HCT116 (cell line): ENCODE measurements around the gene SARNP. TPM values are rescaled to one million over a fixed set of nuclear protein-coding genes. Genes with fewer than 3 reads are reported as not detected.

ENCODE experiments used
- ATAC-seq: fragments of 200-7000 bp; cut with Tn5 transposase; 2 replicates; pipeline ENCODE4 v1.9.1; 2020; ENCODE audit warnings: mild to moderate bottlenecking, moderate library complexity
- BruUV-seq: library from RNA; stranded (reverse); fragments of 400-500 nt; replicated peaks from 2 replicates; lab custom pipeline; 2021; lab: Mats Ljungman, UMichigan
- CTCF ChIA-PET: fragments of 300-600 bp; sonication (Branson Sonifier 250); formaldehyde crosslinking; loops from one replicate; lab custom pipeline; 2021; ENCODE audit warnings: antibody characterized with exemption; lab: Charles Lee
- POLR2A ChIA-PET: fragments of 300-600, 350-600 bp; sonication (Branson Sonifier 250); formaldehyde crosslinking; loops from one replicate; lab custom pipeline; 2021; ENCODE audit warnings: antibody characterized with exemption; lab: Charles Lee
- RAD21 ChIA-PET, 2 experiments: fragments of 300-600 bp; sonication (Branson Sonifier 250); formaldehyde crosslinking; loops; one replicate each; lab custom pipeline; 2023; ENCODE audit warnings: low total read pairs in 2 of 2; ENCODE audit not compliant: uncharacterized antibody in 2 of 2, unreplicated experiment in 2 of 2, low non-redundant PET in 1 of 2; lab: Charles Lee
- DNase-seq: peaks from one replicate; pipeline ENCODE4 v3.0.0-alpha.2; 2010; ENCODE audit warnings: low read depth, low spot score
- H2AFZ ChIP-seq: fragments of 200-600 bp; shearing (Covaris generic), sonication (generic); 2 replicates; pipeline ENCODE4 v1.6.1; 2017; ENCODE audit warnings: low read depth, mixed run types, mixed read lengths, antibody characterized with exemption, low read length; ENCODE audit not compliant: poor library complexity, severe bottlenecking
- H3K27ac ChIP-seq: 2 replicates; pipeline ENCODE4 v1.5.1; 2012; ENCODE audit warnings: low read depth, low read length
- H3K27me3 ChIP-seq: fragments of 200-600 bp; sonication (generic); 2 replicates; pipeline ENCODE4 v1.6.1; 2016; ENCODE audit warnings: mixed run types, low read length, mixed read lengths; ENCODE audit not compliant: insufficient read depth
- H3K36me3 ChIP-seq, 2 experiments: fragments of 200-500 bp in 1 of 2; fragments of 200-600 bp in 1 of 2; sonication (Bioruptor generic) in 1 of 2; sonication (generic) in 1 of 2; 2 replicates each; pipeline versions ENCODE4 v1.5.1 to v1.6.1; 2014 to 2016; ENCODE audit warnings: low read length in 2 of 2, inconsistent platforms in 1 of 2, mixed read lengths in 1 of 2, mixed run types in 1 of 2; ENCODE audit not compliant: insufficient read depth in 2 of 2, control insufficient read depth in 1 of 2
- H3K4me1 ChIP-seq, 2 experiments: fragments of 200-600 bp in 1 of 2; sonication (generic) in 1 of 2; 2 replicates each; pipeline versions ENCODE4 v1.5.1 to v1.6.1; 2012 to 2017; ENCODE audit warnings: low read length in 2 of 2, inconsistent platforms in 1 of 2, mild to moderate bottlenecking in 1 of 2, mixed read lengths in 1 of 2, mixed run types in 1 of 2, moderate library complexity in 1 of 2; ENCODE audit not compliant: insufficient read depth in 2 of 2, control insufficient read depth in 1 of 2
- H3K4me2 ChIP-seq: fragments of 200-600 bp; sonication (generic); 2 replicates; pipeline ENCODE4 v1.6.1; 2017; ENCODE audit warnings: mixed run types, low read length, mixed read lengths
- H3K4me3 ChIP-seq, 2 experiments: fragments of 200-600 bp in 1 of 2; sonication (generic) in 1 of 2; replicated peaks in 1 of 2; 2 replicates each; pipeline ENCODE4 v1.5.1; 2011 to 2016; ENCODE audit warnings: low read length in 2 of 2, control low read depth in 1 of 2, low read depth in 1 of 2, mild to moderate bottlenecking in 1 of 2, mixed read lengths in 1 of 2, mixed run types in 1 of 2
- H3K79me2 ChIP-seq: fragments of 200-600 bp; sonication (generic); 2 replicates; pipeline ENCODE4 v1.6.1; 2017; ENCODE audit warnings: mild to moderate bottlenecking, mixed run types, low read length, moderate library complexity, mixed read lengths; ENCODE audit not compliant: insufficient read depth
- H3K9ac ChIP-seq: fragments of 200-600 bp; sonication (generic); 2 replicates; pipeline ENCODE4 v1.6.1; 2016; ENCODE audit warnings: low read length, mixed read lengths
- H3K9me2 ChIP-seq: fragments of 200-600 bp; sonication (generic), shearing (Covaris generic); 2 replicates; pipeline ENCODE4 v1.6.1; 2017; ENCODE audit warnings: mixed run types, mild to moderate bottlenecking, moderate library complexity; ENCODE audit not compliant: insufficient read depth
- H3K9me3 ChIP-seq, 2 experiments: fragments of 200-500 bp in 1 of 2; fragments of 200-600 bp in 1 of 2; sonication (Bioruptor generic) in 1 of 2; sonication (generic) in 1 of 2; 2 replicates each; pipeline ENCODE4 v1.6.1; 2014 to 2017; ENCODE audit warnings: low read length in 2 of 2, mixed read lengths in 2 of 2, inconsistent platforms in 1 of 2, low read depth in 1 of 2, mild to moderate bottlenecking in 1 of 2, mixed run types in 1 of 2, moderate library complexity in 1 of 2; ENCODE audit not compliant: control insufficient read depth in 1 of 2, insufficient read depth in 1 of 2
- H4K20me1 ChIP-seq: fragments of 200-600 bp; sonication (generic), shearing (Covaris generic); 2 replicates; pipeline ENCODE4 v1.6.1; 2017; ENCODE audit warnings: mixed run types, mild to moderate bottlenecking, moderate library complexity; ENCODE audit not compliant: insufficient read depth
- ATF3 ChIP-seq: IDR thresholded peaks from 2 replicates; pipeline ENCODE4 v1.6.1; 2012
- CEBPB ChIP-seq: IDR thresholded peaks from 2 replicates; pipeline ENCODE4 v1.6.1; 2012; ENCODE audit warnings: low read depth
- CTCF ChIP-seq, 3 experiments: fragments of 200-600 bp in 1 of 3; sonication (generic) in 1 of 3; IDR thresholded peaks in 2 of 3; conservative IDR thresholded peaks in 1 of 3; 2 replicates each; pipeline ENCODE4 v1.5.1; 2012 to 2017; ENCODE audit warnings: low read depth in 2 of 3, low read length in 2 of 3, antibody characterized with exemption in 1 of 3, borderline replicate concordance in 1 of 3, control low read depth in 1 of 3, mild to moderate bottlenecking in 1 of 3, mixed read lengths in 1 of 3, mixed run types in 1 of 3, moderate library complexity in 1 of 3; ENCODE audit not compliant: insufficient read depth in 1 of 3
- EZH2 ChIP-seq: fragments of 200-600 bp; sonication (generic); IDR thresholded peaks from 2 replicates; pipeline ENCODE4 v1.6.1; 2017; ENCODE audit warnings: antibody characterized with exemption, mixed run types
- POLR2A ChIP-seq: IDR thresholded peaks from 2 replicates; pipeline ENCODE4 v1.7.0; 2011; ENCODE audit warnings: borderline replicate concordance; ENCODE audit not compliant: insufficient read depth, insufficient read length; ENCODE audit errors: extremely low read depth
- POLR2AphosphoS5 ChIP-seq: IDR thresholded peaks from 2 replicates; pipeline ENCODE4 v1.6.1; 2011; ENCODE audit warnings: mild to moderate bottlenecking, low read depth, low read length, moderate library complexity
- REST ChIP-seq: IDR thresholded peaks from 2 replicates; pipeline ENCODE4 v1.6.1; 2012; ENCODE audit warnings: low read depth
- TCF7L2 ChIP-seq: IDR thresholded peaks from 2 replicates; pipeline ENCODE4 v1.7.0; 2011; ENCODE audit warnings: borderline replicate concordance, inconsistent platforms; ENCODE audit not compliant: insufficient read depth, insufficient read length; ENCODE audit errors: extremely low read depth
- YY1 ChIP-seq: IDR thresholded peaks from 2 replicates; pipeline ENCODE4 v1.6.1; 2011; ENCODE audit warnings: low read length, low read depth, moderate library complexity, mild to moderate bottlenecking; ENCODE audit not compliant: insufficient replicate concordance; ENCODE audit errors: extremely low read depth
- ZBTB33 ChIP-seq: IDR thresholded peaks from 2 replicates; pipeline ENCODE4 v1.6.1; 2011; ENCODE audit warnings: mild to moderate bottlenecking, low read length, moderate library complexity; ENCODE audit not compliant: insufficient replicate concordance; ENCODE audit errors: extremely low read depth
- intact Hi-C: fragments of 100-400 bp; cut with micrococcal nuclease; formaldehyde crosslinking; loops from 2 replicates; pipeline ENCODE4 v1.10.0; 2022
- total RNA-seq: library from RNA; stranded (reverse); gene quantifications from one replicate; pipeline ENCODE4 v1.2.1, GENCODE V29; 2021; ENCODE audit not compliant: unreplicated experiment

Gene SARNP
- total RNA-seq, 1 experiment from 2014 or later: 82.4 TPM

GRCh38 chr12:55742719-55743405 lies 74.7 kb downstream of the SARNP start, which contains the start of gene GDF11:
TSS of gene GDF11 (plus strand) at chr12:55743122. CDS start at chr12:55743317, 195 bp downstream.
- RAD21 ChIA-PET: no interaction called here
- ATAC-seq: peak; percentile 72
- peak within 1 kb of the TSS; percentile 55 to 80 for H3K4me3 ChIP-seq

More at GRCh38 chr12:55742719-55743405, 74.7 kb downstream of the SARNP start, which contains the start of gene GDF11:
- ChIA-PET POLR2A (interaction anchor here (0.6 to 1.1 kb wide), 4 partner anchors 11 to 518 kb away, joined by 3 to 7 read pairs (median 3); partner anchors contain the start of genes MYL6, ORMDL2 and SARNP), CTCF (interaction anchor here (1.1 to 1.5 kb wide), 2 partner anchors 184 to 304 kb away, joined by 3 read pairs; partner anchors contain the start of gene PYM1)
- Histone ChIP-seq H3K9me3 (no peaks in the 10 kb centered on the region), H3K36me3 (no peaks in the 10 kb centered on the region), H3K9me2 (no peaks in the 10 kb centered on the region), H3K79me2 (peaks cover 3% of the 10 kb centered on the region; the same call in 1 of the 2 replicates), H3K4me2 (peak within 1 kb of the TSS; percentile 97), H3K27ac (peak within 1 kb of the TSS; percentile 53), H3K4me1 (peaks cover 10 to 40% of the 10 kb centered on the region in 2 experiments), H3K9ac (peak within 1 kb of the TSS; percentile 69), H3K27me3 (no peaks in the 10 kb centered on the region), H4K20me1 (no peaks in the 10 kb centered on the region), H2AFZ (no peak within 1 kb of the TSS)
- intact Hi-C loops: no loop called here
- BruUV-seq: no TSS peak
- no peak for DNase-seq
- TF ChIP-seq TCF7L2: peak; percentile 85
- no peak for TF ChIP-seq REST
- TF ChIP-seq EZH2: no peak
- TF ChIP-seq POLR2AphosphoS5: peak; percentile 32; the same call in 1 of the 2 replicates
- TF ChIP-seq ATF3: no peak
- TF ChIP-seq POLR2A: no peak
- no peak for TF ChIP-seq YY1
- TF ChIP-seq CTCF (IDR thresholded peaks at IDR 0.05 in 2 of 3, conservative IDR thresholded peaks at IDR 0.05 in 1 of 3; ENCODE audit: borderline replicate concordance in 1 of 3, insufficient read depth in 1 of 3, low read depth in 2 of 3, low read length in 2 of 3): no peak
- TF ChIP-seq ZBTB33: no peak
- no peak for TF ChIP-seq CEBPB
